Measurements from ENCODE around the gene GPC6.
A peak's percentile ranks its signal among the peaks of the same experiment; 100 is the strongest.
"Not testable (repeated sequence)": the region's sequence is repeated elsewhere in the genome, so short reads cannot be mapped to it uniquely, and the experiment has no call there.

The GPC6 gene

DNA sequence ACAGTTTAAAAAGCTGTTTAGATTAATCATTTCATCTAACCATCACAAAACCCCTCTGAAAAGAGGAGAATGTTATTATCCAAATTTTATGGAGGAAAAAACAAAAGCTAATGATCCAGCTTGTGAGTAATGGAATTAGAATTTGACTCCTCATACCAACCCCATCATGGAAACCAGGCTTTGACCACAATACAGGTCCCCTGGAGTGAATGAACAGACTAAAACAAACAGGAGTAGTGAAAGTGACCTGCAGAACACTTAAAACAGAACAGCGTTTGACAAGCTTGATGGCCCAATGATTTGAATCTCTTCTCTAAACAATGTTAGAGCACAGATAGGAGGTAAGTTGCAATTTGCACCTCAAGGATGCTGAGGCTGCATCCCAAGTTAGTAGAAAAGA lies 1022.9 kb downstream of the GPC6 start:
- no peak for DNase-seq (ENCODE audit: low spot score)

DNA sequence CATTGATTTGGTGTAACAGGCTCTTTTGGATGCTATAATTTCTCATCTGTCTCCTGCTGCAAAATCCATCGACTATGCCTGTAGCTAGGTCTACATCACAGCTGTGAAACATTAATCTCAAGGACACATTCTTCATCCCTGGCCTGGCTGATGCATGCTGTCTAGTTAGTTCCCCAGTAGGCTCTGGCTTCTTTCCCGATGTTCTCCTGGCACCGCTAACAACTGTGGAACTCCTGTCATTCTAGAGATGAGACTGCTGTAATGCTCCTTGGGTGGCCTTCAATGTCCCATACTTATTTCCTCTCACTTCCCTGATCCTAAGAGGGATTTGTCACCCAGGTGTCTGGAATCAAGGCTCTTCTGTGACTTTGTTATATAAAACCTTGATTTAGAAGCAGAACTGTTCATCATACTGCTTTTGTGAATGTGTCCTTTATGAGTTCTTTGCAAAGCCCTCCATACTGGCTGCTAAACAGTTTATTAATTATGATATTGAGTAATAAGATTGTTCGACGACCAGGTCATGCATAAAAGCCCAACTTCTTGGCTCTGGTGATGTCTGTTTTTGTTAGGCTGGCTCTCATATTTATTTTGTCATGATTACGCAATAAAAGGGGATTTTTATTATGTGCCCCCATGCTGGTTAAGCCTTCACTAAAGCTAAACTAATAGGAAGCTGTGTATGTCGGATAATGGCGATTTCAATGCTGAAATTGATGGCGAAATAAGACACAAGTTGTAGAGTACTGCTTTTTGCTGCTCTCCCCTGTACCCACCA lies 1025.4 kb downstream of the GPC6 start:
- DNase-seq (ENCODE audit: low spot score), result no peak

DNA sequence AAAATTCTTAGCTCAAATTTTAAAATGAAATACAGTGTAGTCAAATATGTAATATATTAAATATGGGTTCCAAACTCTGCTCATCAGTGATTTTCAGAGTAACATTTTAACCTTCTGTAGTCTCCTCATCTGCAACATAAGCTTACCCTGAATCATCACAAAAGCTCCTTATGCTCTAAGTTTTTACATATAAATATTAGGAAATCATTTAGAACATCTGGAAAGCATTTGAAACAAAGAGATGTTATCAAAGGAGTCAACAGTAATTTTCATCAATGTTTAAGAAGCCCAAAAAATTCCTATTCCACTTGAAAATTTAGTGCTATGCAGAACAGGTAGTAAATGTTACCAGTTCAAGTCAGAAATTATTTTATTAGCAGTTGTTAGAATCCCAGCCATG lies 1028.1 kb downstream of the GPC6 start:
- DNase-seq (ENCODE audit: low spot score), result no peak

DNA sequence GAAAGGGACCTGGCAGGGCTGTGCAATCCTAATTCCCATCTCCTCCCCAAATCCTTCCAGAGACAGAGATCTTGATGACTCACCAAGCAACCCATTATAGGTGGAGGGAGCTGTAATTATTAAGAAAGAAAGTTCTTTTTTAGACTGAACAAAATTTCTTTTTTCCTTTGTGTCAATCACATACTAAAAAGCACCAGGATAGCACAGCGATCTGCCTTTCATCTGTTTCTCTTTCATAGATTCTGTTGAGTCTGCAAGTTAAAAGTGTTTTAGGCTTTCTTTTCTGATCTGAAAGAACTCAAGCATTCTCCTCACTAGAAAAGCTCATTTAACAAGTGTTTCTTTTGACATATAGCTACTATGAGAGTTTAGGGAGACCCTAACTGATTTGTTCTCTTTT lies 1030.1 kb downstream of the GPC6 start:
- no peak for DNase-seq (ENCODE audit: low spot score)

DNA sequence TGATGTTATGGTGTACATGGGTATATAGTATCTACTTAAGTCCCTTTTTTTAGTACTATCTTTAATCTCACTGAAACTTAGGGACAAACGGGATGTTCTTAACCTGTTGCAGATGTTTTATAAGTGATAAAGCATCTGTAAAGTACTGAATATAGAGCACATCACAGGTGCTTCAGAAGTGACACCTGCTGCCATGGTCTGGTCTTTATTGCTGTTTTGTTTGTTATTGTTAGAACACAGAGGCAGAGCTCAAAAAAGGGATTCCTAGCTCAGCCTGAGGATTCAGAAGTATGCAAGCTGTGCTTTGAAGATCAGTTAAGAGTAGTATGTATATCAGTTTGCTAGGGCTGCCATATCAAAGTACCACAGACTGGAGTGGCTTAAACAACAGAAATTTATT lies 1033.4 kb downstream of the GPC6 start:
- DNase-seq (ENCODE audit: low spot score), result no peak

DNA sequence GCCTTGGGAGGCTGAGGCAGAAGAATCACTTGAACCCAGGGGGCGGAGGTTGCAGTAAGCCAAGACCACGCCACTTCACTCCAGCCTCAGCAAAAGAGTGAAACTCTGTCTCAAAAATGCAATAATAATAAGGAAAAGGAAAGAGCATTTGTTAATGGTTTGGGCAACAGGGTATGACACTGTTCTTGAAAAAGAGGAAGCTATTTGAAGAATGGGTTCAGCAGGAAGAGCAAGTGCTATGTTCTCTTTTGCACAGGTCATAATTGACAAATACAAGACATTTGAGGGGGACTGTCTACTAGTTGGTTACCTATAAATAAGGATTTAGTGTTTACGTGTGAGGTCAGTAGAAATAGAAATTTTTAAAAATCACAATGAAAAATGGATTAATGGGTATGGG lies 1034.6 kb downstream of the GPC6 start:
- DNase-seq (ENCODE audit: low spot score), result no peak

DNA sequence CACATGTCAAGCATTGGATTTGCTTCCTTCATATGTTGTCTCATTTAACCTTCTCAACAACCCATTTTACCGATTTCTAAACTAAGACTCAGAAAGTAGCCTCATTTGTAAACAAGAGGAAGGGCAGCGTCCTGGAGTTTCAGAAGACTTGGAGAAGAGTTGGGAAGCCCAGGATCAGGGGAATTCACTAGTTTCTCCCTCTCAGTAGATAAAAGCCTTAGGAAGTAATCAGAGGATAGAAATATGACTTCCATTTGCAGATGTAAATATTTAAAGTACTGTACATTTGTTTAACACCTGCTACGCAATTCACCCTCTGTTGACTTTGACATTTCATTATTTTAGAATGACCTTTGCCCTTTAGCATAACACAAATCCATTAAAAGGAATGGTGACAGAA lies 1036.4 kb downstream of the GPC6 start:
- DNase-seq (ENCODE audit: low spot score), result no peak

DNA sequence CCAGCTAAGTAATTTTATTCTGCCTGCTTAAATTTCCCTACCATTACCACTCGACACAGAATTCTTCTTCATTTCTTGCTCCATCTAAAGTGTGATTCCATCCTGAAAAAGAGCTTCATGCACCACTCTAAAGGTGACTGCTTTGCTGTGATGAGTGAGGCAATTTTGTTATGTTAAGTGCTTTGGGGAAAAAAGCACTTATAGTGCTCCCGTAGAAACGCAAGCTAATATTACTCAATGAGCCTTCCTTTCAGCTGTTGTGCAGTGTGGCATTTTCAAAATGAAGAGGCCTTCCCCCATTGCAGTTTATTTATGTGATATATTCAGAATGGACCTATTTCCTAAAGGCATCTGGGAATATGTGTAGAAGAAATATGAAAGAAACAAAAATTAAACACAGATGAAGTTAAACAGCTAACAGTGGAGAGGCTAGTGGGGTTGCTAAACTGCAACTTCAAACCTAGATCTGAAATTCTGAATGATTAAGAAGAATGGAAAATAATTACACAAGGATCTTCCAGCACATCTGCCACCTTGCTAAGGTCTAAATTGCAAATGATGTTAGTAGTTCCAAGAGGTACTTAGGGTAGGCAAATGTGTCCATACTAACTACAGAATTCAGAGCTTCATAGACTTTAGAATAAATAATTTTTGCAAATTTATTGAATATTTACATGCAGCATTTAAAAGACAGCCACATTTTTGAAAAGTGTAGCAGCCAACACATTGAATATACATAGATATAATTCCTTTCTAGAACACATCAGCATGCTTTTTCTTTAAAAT lies 1041.2 kb downstream of the GPC6 start:
- no peak for DNase-seq (ENCODE audit: low spot score)

DNA sequence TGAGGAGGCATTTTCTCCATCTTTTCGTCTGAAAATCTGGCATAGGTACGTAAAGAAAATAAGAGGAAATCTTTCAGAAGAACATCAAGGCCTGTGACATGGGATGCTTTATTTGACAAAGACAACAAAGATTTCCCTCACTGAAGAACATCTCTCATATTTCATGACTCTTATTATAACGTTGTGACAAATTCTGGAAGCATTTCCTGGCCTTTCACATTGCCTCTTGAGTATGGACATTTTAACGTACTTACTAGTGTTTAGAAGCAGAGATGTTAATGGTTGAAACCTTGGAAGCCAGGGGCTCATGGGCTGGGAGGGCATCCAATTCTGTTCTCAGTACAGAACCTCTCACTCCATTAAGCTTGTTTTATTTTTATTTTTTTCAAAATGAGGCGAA lies 1042.1 kb downstream of the GPC6 start:
- peak; percentile 13 for DNase-seq (ENCODE audit: low spot score)

DNA sequence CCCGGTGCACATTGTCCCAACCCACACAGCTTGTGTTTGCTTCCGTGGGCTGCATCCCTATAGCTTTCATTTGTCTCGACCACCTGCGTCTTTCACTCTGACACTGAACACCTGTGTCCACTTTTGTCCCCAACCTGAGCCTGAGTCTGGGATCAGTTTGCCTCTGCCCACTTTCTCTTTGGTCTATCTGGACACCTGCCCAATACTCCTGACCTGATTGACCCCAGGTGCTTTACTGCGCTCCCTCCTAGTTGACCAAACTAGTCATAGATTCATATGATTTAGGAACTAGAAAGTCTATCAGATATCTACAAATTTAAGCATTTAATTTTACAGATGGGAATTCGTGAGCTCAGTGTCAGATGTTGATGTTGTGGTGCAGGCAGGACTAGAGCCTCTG lies 1043.0 kb downstream of the GPC6 start:
- DNase-seq (ENCODE audit: low spot score), result no peak

DNA sequence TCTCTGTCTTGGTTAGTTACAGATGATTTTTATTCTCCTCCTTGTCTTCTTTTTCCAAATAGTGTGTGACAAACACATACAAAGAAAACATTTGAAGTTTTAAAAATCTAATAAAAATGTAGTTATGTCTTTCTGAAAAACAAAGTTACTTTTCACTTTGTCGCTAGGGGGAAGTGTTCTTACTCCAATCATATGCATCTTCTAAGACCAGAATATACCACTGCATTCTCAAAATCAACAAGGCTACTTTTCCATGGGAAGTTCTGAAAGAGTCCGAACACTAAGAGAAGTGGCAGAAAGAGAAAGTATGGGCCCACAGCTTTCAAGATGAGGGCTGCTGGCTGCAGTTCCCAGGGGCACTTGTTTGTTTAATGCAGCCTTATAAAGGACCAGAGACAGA lies 1043.9 kb downstream of the GPC6 start:
- no peak for DNase-seq (ENCODE audit: low spot score)

DNA sequence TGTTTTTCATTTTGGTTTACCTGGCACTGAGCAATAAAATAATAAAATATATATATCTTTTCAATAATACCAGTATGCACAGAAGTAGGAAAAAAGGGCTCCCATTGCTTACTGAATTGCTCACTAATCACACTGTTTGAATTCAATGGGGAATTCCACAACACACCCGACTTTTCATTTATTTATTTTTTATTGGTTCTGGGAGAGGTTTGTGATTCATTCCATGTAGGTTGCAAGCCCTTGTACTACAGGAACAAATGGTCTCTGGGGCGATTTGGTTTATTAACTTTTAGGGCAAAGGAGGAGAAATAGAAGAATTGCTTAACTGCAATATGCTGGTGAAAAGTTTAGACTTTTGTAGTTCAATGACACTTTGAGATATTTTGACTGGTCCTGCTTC lies 1045.4 kb downstream of the GPC6 start:
- DNase-seq (ENCODE audit: low spot score), result no peak

DNA sequence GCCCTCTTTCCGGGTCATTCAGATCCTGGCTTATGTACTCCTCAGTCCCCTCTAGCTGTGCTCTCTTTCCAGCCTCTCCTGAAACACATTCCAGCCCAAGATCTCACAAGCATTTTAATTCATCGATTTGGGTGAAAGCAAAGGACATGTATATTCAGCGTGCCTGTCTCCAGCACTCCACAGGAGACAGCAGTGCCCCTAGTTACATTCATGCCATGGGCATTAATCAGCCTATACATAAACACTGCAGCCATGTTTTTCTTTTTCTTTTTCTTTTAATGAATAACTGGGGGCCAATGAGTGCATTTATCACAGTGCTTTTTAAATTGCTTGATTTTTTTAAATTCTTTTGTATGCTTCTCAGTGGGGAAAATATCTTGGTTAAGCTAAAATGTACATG lies 1053.7 kb downstream of the GPC6 start:
- DNase-seq (ENCODE audit: low spot score), result no peak

DNA sequence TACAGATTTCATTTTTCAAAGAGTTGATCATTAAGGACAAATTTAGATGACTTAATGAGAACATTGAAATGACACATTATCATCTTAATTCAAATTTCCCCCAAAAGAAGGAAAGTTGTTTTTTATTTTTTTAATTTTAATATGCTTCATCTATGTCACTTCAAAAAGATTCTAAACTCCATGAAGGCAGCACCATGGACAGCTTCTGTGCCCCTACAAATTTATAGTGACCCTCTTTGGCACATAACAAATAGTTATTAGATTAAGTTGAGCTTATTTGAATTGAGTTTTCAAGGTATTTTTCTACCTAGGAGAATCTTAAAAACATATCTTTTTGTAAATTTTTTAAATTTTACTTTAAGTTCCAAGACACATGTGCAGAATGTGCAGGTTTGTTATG lies 1054.2 kb downstream of the GPC6 start:
- DNase-seq (ENCODE audit: low spot score), result no peak

DNA sequence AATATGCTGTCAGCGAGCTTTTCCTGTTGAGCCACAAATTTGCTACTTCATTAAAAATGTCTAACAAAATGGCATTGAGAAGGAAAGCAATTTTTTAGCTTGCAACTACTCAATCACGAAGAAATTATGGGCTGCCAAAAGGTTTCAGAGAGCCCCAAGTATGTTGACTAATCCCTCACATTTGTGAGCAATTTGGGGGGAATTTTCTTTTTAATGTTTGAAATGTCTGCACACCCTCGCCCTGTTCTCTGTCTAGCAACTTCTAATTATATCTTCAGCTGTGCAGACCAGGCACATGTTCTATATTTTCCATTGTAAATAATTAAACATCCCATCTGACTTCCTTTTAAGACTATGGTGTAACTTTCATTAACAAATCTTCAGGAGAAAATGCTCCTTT lies 1060.0 kb downstream of the GPC6 start:
- DNase-seq (ENCODE audit: low spot score), result no peak

DNA sequence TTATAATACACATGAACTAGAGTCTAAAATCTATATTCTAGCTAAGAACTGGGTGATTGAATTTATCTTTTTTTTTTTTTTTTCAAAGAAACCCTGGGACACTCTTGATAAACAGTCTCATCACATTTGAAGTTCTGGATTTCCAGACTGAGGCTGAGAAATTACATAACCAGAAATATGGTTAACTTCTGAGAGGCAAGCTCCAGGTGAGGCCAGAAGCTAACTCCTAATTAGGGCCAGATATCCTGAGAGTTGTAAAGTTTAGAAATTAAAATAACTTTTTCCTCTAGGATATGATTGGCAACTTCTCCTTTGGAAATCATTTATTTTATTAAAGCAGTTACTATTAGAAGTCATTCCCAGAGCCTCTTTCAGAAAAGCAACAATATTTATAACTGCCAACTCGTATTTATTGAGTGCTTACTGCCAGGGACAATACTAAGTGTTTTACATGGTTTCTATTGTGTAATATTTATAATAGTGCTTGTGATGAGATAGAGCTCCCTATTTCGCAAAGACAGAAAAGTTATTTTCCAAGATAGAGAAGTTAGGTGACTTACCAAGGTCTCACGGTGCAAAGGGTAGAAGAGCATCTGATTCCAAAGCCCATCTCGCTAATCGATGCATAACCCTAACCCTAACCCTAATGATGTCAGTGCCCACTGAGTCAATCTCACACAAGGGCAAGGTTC lies 1065.2 kb downstream of the GPC6 start:
- no peak for DNase-seq (ENCODE audit: low spot score)

DNA sequence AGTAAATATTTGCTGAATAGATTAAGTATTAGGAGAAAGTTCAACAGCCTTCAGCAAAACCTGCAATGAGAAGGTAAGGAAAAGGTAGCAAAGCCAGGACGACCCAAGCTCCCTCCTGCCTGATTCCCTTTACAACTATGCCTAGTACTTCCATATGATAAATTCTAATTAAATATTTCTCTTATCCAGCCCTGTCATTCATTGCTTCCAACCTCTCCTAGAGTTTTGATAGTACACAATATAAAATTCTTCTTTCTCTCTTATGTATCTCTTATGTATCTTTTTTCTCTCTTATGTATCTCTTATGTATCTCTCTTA lies 1065.7 kb downstream of the GPC6 start:
- DNase-seq (ENCODE audit: low spot score), result no peak

DNA sequence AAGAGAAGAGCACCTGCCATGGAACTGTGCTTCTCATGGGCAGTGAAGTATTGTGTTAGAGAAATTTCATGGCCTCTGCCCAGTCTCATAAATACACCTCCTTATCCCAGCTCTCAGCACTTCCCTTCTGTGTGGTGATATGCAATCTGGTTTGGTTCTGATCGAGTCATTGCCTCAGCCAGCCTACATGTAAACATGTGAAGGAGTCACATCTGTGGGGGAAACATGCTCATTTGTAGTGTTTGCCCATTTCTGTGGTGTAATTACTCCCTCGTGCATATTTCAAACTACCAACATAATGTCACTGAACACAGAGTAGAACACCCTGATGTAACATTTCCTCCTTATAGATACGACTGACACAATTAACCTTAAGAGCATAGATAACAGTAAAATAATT lies 1069.9 kb downstream of the GPC6 start:
- no peak for DNase-seq (ENCODE audit: low spot score)

DNA sequence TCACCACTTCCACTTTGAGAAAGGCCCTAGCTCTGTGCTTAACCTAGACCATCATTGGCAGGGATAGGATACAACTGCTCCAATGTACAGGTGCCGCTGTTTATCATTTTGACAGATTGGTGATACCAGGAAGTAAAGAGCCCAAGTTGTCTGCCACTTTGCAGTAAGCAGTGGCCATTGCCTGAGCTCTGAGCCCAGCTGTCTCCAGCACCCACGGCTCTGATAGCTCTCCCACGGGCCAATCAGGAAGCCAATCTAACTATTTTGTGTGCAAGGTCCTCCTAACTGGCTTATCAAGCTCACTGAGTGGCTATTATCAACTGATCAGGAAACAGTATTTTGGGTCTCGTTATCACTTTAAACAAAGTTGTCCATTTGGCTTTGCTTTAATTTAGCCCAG lies 1071.7 kb downstream of the GPC6 start:
- DNase-seq (ENCODE audit: low spot score), result no peak

DNA sequence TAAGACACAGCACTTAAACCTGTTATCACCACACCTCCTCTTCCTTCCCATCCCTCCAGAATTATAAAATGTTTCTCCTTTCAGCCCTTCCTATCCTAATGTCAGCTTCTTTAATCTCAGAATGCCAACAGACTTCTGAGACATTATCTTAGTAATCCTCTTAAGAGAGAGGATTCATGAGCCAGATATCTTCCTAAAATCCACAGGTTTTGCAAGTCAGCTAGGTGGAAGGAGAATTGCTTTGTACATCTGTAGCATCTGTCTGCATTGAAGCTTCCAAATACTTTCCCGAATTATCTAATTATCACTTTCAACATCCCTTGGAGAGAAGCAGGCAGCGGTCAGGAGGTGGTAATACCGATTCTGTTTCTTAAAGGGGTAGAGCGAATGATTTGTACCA lies 1073.8 kb downstream of the GPC6 start:
- DNase-seq (ENCODE audit: low spot score), result no peak

DNA sequence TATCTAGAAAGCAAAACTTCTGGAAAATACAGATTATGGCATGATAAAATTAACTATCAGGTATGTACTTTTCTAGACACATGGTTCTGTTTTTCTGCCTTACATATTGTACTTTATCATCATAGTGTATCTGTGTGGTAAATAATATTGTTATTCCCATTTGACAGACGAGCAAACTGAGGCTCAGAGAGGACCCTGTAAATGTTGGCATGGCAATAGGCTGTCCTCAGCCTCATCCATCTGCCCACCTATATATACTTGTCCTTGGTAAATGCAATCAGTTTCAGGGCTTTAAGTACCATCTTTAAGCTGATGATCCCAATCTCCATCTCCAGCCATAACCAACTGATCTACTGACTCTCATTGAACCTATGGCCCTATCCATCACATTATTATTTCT lies 1074.9 kb downstream of the GPC6 start:
- DNase-seq (ENCODE audit: low spot score), result no peak

DNA sequence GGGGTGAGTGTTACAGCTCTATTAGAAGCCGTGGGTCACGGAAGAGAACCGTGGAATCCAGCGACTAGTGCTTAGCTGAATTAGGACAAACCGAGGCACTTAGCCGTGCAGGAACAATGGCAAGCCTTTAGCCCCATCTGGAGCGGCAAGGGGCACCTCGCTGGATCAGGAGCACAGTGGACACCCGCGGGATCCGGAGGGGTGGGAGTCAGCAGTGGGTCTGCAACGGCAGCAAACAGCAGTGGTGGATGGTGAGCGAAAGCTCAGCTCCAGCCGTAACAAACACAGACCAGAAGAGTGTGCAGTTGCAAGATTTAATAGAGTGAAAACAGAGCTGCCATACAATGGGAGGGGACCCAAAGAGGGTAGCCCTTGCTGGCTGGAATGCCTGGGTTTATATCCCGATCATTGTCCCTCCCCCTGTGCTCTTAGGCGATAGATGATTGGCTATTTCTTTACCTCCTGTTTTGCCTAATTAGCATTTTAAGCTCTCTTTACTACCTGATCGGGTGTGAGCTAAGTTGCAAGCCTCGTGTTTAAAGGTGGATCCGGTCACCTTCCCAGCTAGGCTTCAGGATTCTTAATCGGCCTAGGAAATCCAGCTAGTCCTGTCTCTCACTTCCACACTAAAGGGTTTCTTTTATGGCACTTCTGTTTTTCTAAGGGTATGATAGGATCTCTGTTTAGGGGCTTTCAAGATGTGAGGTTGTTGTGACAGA lies 1076.4 kb downstream of the GPC6 start:
- not testable (repeated sequence) for DNase-seq (ENCODE audit: low spot score)

Measured in RKO (cell line).